ENCODE results near the gene FAM53B.

Gene FAM53B

GRCh38 chr10:124616040-124616835, 127.9 kb downstream of the FAM53B start:
- H3K4me3 ChIP-seq (ENCODE audit: low read depth, low read length): no peak overlapping the region
- ChIA-PET CTCF (no interaction called here), POLR2A (interaction anchor here (0.7 kb wide), 1 partner anchor 102 kb away, joined by 3 read pairs; no protein-coding TSS in a partner anchor)
- H3K9me3 ChIP-seq (ENCODE audit: control insufficient read depth, insufficient read depth, low read depth, low read length): no peaks in the 10 kb centered on the region
- H3K4me1 ChIP-seq (ENCODE audit: control insufficient read depth, insufficient read depth, low read length): peaks cover 2% of the 10 kb centered on the region; the same call in 1 of the 2 replicates
- peaks cover 0 to 6% of the 10 kb centered on the region in 2 experiments; a peak in 1 of 3 replicates for H3K36me3 ChIP-seq (ENCODE audit: control insufficient read depth in 2 of 2, insufficient read depth in 1 of 2, low read length in 2 of 2)
- TF ChIP-seq KLF1 (tag by site-specific recombination; IDR thresholded peaks at IDR 0.05): peak; percentile 48
- peak; percentile 78 for TF ChIP-seq ZNF707 (tag by site-specific recombination; IDR thresholded peaks at IDR 0.05)
- TF ChIP-seq ZNF488 (tag by site-specific recombination; IDR thresholded peaks at IDR 0.05): no peak
- TF ChIP-seq ZBTB8A (tag by site-specific recombination; IDR thresholded peaks at IDR 0.05): no peak
- no peak for TF ChIP-seq ZNF426 (tag by site-specific recombination; IDR thresholded peaks at IDR 0.05)
- TF ChIP-seq FEZF1 (tag by site-specific recombination; IDR thresholded peaks at IDR 0.05): no peak
- TF ChIP-seq ZBTB20 (tag by site-specific recombination; IDR thresholded peaks at IDR 0.05): no peak
- TF ChIP-seq AEBP2 (tag by site-specific recombination; IDR thresholded peaks at IDR 0.05; ENCODE audit: borderline replicate concordance): no peak
- TF ChIP-seq ZXDB (tag by site-specific recombination; IDR thresholded peaks at IDR 0.05): no peak
- no peak for TF ChIP-seq ZBTB7A (tag by site-specific recombination; IDR thresholded peaks at IDR 0.05; ENCODE audit: low read depth)
- peak; percentile 4; the same call in 1 of the 2 replicates for TF ChIP-seq ZIC2 (tag by site-specific recombination; IDR thresholded peaks at IDR 0.05)
- H3K27ac ChIP-seq (ENCODE audit: extremely low read depth, low read depth, low read length): no peak overlapping the region

- Histone ChIP-seq H3K27ac (ENCODE audit: extremely low read depth, low read depth, low read length) (no peak overlapping the region), H3K36me3 (ENCODE audit: control insufficient read depth in 2 of 2, insufficient read depth in 1 of 2, low read length in 2 of 2) (peaks cover 0 to 6% of the 10 kb centered on the region in 2 experiments; a peak in 1 of 3 replicates), H3K4me1 (ENCODE audit: control insufficient read depth, insufficient read depth, low read length) (peaks cover 2% of the 10 kb centered on the region; the same call in 1 of the 2 replicates), H3K9me3 (ENCODE audit: control insufficient read depth, insufficient read depth, low read depth, low read length) (no peaks in the 10 kb centered on the region), H3K4me3 (ENCODE audit: low read depth, low read length) (no peak overlapping the region)
- CTCF ChIA-PET: interaction anchor here (0.6 kb wide), 1 partner anchor 22 kb away, joined by 4 read pairs; no protein-coding TSS in a partner anchor
- no peak for TF ChIP-seq ZNF510 (tag by site-specific recombination; IDR thresholded peaks at IDR 0.05; ENCODE audit: insufficient replicate concordance)
- no peak for TF ChIP-seq PATZ1 (tag by site-specific recombination; IDR thresholded peaks at IDR 0.05)
- no peak for TF ChIP-seq ZNF558 (tag by site-specific recombination; IDR thresholded peaks at IDR 0.05)
- no peak for TF ChIP-seq ZNF423 (tag by site-specific recombination; IDR thresholded peaks at IDR 0.05)
- TF ChIP-seq SCRT1 (tag by site-specific recombination; IDR thresholded peaks at IDR 0.05; ENCODE audit: borderline replicate concordance): no peak
- no peak for TF ChIP-seq ZNF366 (tag by site-specific recombination; conservative IDR thresholded peaks at IDR 0.05)
- TF ChIP-seq ZNF837 (tag by site-specific recombination; IDR thresholded peaks at IDR 0.05): no peak
- no peak for TF ChIP-seq ZNF121 (tag by site-specific recombination; IDR thresholded peaks at IDR 0.05)
- TF ChIP-seq ZNF629 (tag by site-specific recombination; IDR thresholded peaks at IDR 0.05): no peak
- no peak for TF ChIP-seq ZNF645 (tag by site-specific recombination; IDR thresholded peaks at IDR 0.05)
- TF ChIP-seq OSR2 (tag by site-specific recombination; IDR thresholded peaks at IDR 0.05): no peak
- POLR2A ChIA-PET: interaction anchor here (0.7 kb wide), 1 partner anchor 103 kb away, joined by 3 read pairs; no protein-coding TSS in a partner anchor
These were observed 128.9 kb downstream of the FAM53B start for GRCh38 chr10:124615259-124615658.
